DMS79 treated with DMSO at 0.1 percent for 48 hours (cell line): Measurements from ENCODE around the gene ALKBH7.

Source experiments
- DNase-seq: peaks from one replicate; lab custom pipeline; 2025; lab: John Stamatoyannopoulos, UW

The ALKBH7 gene

GRCh38 chr19:6373096-6373812 is 660 bp downstream of the ALKBH7 start:
- peak; percentile 95 for DNase-seq

DNA sequence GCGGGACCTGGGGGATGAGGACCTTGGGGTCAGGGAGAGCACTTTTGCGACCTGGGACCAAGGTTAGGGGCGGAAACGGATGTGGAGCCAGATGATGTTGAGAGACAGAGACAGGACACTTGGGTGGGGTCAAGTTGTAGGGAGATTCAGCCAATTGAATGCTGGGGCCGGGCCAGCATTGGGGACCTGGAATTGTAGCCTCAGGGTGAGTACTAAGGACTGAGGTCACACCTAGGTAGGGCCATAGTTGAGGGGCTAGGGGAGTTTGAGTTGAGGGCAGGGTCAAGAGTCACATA is 1.2 kb downstream of the ALKBH7 start:
- no peak for DNase-seq

DNA sequence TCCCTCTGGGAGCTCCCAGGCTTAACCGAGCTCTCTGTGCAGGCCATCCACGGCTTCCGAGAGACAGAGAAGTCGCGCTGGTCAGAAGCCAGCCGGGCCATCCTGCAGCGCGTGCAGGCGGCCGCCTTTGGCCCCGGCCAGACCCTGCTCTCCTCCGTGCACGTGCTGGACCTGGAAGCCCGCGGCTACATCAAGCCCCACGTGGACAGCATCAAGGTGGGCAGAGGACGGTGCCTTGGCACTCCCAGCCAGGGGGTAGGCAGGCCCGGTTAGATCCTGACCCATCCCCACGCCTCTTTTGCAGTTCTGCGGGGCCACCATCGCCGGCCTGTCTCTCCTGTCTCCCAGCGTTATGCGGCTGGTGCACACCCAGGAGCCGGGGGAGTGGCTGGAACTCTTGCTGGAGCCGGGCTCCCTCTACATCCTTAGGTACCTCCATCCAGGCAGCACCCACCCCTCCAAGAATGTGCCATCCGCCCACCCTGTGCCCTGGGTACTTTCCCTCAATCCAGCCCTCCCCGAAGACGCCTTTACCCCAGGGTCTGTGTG is 1.6 kb downstream of the ALKBH7 start:
- no peak for DNase-seq

- no peak for DNase-seq
Measured at GRCh38 chr19:6374711-6375410, 2.3 kb downstream of the ALKBH7 start.

- no peak for DNase-seq
Measured at GRCh38 chr19:6375411-6376010, 2.9 kb downstream of the ALKBH7 start, which contains the start of gene PSPN. PSPN (minus strand) TSS chr19:6375933; CDS start chr19:6375849, 84 bp downstream.

DNA sequence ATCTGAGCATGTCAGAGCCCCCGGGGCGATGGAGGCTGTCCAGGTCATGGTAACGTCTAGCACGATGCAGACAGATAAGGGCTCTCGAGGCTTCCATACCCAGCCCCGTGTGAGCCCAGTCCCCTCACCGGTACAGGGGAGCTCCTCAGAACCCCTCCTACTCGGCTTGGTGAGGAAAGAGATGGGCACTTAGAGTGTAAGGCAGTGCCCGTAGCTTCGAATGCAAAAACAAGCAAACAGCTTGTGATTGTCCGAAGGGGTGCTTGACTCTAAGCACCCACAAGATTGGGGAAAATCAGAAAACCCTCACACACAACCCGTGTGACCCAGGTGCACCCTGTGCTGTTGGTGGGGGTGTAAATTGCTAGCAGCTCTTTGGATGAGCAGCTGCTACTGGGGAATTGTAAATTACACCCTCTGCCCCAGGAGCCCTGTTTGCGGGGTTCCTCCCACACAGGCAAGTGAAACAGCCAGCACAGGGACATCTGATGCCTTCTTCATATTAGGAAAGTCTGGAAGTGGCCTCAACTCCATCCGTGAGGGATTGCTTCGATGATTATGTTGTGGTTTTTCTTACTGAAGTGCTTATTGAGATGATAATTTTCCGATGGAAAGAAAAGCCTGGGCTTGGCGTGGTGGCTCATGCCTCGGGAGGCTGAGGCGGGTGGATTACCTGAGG is 4.1 kb downstream of the ALKBH7 start:
- DNase-seq: no peak

DNA sequence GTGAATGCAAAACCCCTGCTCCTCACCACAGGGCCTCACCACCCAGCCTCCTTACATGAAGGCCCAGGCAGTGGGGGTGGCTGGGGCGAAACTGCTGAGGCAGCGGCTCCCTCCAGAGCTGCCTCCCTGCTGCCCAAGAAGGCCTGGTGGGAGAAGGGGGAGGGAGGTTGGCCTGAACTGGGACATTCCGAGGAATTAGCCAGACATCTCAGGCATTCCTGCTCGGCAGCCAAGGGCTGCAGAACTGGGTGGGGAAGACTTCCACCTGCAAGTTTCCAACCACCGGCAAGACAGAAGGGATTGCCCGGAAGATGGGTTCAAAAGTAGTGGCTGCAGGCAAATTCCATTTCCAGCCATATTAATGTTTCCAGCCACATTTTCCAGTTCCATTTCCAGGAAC is 5.4 kb downstream of the ALKBH7 start:
- no peak for DNase-seq

GRCh38 chr19:6378486-6378885 is 5.9 kb downstream of the ALKBH7 start:
- DNase-seq: no peak

- DNase-seq: no peak
Measured at GRCh38 chr19:6379744-6380143, 7.2 kb downstream of the ALKBH7 start.

GRCh38 chr19:6381030-6381750 is 8.6 kb downstream of the ALKBH7 start:
- DNase-seq: no peak

DNA sequence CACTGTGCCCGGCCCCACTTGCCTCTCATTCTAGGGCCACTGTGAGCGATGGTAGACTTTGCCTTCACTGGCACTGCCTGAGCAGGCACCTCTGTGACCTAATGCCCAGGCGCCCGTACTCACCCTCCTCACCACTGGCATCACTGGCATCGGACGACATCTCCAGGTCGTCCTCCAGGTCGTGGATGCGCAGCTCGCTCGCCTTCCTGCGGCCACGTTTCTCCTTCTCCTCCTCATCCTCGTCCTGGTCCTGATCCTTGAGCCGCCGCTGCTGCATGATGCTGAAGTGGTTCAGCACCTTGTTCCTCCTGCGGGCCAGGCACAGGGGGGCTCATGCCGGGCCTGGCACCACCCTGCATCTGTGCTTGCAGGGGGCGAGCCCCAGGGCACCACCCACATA is 10.6 kb downstream of the ALKBH7 start:
- DNase-seq: no peak

GRCh38 chr19:6384381-6384780 is 11.8 kb downstream of the ALKBH7 start:
- DNase-seq: no peak

GRCh38 chr19:6387372-6387771 is 14.8 kb downstream of the ALKBH7 start:
- no peak for DNase-seq

- no peak for DNase-seq
Measured at GRCh38 chr19:6392221-6393073, 19.9 kb downstream of the ALKBH7 start.

DNA sequence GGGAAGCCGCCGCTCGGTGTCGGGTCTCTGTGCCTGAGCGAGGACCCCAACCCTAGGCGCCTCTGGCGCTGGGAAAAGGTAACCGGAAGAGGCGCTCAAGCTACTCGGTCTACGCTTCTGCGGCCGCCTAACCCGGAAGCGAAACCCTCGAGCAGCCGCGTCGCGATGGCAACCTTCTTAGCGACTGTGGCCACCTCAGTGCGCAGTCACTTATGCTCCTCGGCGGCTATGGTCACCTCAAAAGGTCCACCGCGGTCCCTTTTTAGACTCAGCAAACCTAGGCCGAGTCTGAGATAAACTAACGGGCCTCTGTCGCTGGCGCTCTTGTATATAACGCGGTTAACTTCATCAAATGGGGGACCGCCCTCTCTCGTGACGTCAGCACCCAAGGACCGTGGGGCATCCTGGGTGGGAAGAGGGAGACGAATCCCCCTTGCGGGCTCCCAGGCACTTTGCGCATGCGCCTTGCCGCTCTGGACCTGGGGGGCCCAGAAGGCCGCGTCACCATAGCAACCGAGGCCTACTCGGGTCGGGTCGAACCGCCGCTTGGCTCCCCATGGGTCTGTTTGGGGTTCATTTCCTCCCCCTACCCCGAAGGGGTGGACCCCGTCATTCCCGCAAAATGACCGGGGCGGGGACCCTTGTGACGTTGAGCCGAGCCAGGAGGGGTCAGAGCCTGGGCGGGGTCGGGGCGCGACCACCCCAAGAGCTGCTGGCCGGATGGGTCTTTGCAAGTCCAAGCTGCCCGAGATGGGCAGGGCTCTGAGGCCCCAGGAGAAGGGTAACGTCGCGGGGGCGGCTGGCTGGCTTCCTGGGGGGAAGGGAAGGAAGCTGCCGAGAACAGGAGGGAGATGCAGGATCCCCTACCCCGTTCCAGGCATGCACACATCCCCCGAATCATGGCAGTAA is 20.7 kb downstream of the ALKBH7 start, which contains the start of gene GTF2F1:
TSS of gene GTF2F1 (minus strand) at position 91 of the 909 bp plus-strand sequence. CDS start 169 bp downstream, outside the sequence.
- DNase-seq: peak; percentile 93

DNA sequence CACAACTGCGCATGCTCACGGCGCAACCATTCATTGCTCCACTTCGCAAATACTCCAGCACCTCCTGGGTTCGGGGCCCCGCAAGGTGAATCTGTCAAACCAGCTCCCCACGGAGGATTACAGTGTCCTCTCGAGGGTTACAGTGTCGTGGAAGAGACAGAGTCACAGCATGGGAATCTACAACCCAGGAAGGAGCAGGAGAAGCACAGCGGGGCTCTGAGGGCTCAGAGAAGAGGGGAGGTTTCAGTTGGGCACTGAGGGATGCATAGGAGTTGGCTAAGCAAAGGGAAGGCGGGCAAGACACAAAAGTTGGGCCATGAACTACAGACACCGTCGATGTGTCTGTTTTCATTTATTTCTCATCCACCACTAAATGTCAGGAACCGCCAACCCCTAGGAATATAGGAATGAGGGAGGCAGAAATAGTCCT is 21.4 kb downstream of the ALKBH7 start:
- DNase-seq: no peak

GRCh38 chr19:6394831-6395230 is 22.2 kb downstream of the ALKBH7 start:
- no peak for DNase-seq

GRCh38 chr19:6396305-6396704 is 23.7 kb downstream of the ALKBH7 start:
- no peak for DNase-seq
